ENCODE measurements around the gene WDFY3.

DNA sequence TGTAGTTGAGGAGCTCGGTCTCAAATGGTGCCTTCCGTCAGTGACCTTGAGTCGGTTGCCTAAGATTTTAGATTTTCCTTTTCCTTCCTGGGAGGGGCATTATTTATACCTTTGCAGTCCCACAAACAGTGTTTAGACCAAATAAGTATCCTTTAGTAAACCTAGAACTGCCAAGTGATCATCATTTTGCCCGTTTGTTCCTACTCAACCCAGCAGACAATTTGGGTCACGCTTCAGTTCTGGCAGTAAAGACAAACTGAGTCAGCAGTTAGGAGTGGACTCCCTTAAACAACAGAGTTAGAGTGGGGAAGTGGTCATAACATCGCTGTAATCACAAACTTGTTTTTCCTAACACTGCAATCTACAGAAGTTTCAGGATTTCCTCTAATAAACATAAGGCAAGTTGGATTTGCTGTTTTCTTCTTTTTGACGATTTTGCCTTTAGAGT lies 777 bp upstream of the WDFY3 start:
- no peak for TF ChIP-seq LEF1 (IDR thresholded peaks at IDR 0.05)
- no peak for TF ChIP-seq RFX5 (IDR thresholded peaks at IDR 0.05; ENCODE audit: low read depth, low read length)
- no peak for TF ChIP-seq SMARCA4 (IDR thresholded peaks at IDR 0.05)
- no peak for TF ChIP-seq ETS2 (tag; IDR thresholded peaks at IDR 0.05; ENCODE audit: borderline replicate concordance, poor library complexity, severe bottlenecking)
- no peak for TF ChIP-seq ETV5 (CRISPR knock-in tag; IDR thresholded peaks at IDR 0.05; ENCODE audit: low read depth)
- no peak for TF ChIP-seq KLF16 (IDR thresholded peaks at IDR 0.05)
- TF ChIP-seq, protein P1, sequence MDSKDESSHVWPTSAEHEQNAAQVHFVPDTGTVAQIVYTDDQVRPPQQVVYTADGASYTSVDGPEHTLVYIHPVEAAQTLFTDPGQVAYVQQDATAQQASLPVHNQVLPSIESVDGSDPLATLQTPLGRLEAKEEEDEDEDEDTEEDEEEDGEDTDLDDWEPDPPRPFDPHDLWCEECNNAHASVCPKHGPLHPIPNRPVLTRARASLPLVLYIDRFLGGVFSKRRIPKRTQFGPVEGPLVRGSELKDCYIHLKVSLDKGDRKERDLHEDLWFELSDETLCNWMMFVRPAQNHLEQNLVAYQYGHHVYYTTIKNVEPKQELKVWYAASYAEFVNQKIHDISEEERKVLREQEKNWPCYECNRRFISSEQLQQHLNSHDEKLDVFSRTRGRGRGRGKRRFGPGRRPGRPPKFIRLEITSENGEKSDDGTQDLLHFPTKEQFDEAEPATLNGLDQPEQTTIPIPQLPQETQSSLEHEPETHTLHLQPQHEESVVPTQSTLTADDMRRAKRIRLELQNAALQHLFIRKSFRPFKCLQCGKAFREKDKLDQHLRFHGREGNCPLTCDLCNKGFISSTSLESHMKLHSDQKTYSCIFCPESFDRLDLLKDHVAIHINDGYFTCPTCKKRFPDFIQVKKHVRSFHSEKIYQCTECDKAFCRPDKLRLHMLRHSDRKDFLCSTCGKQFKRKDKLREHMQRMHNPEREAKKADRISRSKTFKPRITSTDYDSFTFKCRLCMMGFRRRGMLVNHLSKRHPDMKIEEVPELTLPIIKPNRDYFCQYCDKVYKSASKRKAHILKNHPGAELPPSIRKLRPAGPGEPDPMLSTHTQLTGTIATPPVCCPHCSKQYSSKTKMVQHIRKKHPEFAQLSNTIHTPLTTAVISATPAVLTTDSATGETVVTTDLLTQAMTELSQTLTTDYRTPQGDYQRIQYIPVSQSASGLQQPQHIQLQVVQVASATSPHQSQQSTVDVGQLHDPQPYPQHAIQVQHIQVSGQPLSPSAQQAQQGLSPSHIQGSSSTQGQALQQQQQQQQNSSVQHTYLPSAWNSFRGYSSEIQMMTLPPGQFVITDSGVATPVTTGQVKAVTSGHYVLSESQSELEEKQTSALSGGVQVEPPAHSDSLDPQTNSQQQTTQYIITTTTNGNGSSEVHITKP (IDR thresholded peaks at IDR 0.05; ENCODE audit: partially characterized antibody), result peak; percentile 19
- no peak for TF ChIP-seq USF1 (CRISPR knock-in tag; IDR thresholded peaks at IDR 0.05)
- TF ChIP-seq ZNF184 (CRISPR knock-in tag; IDR thresholded peaks at IDR 0.05), result no peak
